Islet precursor cell (in vitro differentiated cells): ENCODE results near the gene PDIA3.
"Not testable (repeated sequence)": the region's sequence is repeated elsewhere in the genome, so short reads cannot be mapped to it uniquely, and the experiment has no call there.

Source experiments
- DNase-seq: peaks from one replicate; pipeline ENCODE4 v3.0.0-alpha.2; 2018

Gene PDIA3

DNA sequence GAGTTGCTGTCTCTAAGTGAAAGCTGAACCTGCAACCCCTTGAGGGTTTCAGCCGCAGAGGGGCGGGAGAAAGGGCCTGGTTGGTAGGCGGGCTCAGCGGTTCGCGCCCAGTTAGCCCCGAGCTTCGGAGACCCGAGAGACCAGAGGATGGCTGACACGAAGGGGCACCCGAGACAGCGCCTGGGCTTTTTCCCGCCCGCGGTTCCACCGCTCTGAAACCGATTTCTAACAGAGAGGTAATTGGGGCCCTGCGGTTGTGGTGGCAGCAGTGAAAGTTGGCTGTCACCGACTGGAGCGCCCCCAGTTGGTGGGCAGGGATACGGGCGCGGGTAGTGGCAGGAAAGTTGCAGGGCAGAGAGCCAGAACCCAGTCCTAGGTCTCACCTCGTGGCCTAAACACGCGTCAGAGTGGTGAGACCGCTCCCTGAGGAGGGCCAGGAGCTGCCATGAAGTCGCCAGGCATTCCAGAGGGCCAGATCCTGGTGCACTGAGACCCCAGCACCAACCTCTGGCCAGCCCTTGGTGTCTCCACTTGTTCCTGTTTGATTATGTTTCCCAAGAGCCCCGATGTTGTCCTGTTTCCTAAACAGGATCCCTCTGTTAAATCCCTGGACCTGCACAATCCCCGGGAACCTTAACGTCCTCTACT is 31.2 kb downstream of the PDIA3 start:
- DNase-seq: peak; percentile 87

DNA sequence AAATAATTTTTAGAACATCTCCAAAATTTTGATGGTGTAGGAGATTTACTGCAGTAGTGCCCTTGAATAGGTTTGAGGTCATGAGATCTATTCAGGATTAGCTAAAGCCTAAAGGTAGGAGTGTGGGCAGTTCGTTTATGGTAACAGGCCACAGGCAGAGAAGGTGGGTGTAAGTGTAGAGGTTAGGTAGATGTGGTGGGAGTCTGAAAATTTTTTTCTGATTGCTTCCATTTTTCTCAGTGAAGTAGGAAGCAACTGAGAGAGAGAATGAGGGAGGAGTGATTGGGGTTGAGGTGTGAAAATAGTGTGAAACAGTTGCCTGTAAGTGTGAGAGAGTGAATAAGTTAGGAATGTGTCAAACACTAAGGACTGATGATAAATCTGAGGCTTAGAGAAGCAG is 32.8 kb downstream of the PDIA3 start:
- no peak for DNase-seq

DNA sequence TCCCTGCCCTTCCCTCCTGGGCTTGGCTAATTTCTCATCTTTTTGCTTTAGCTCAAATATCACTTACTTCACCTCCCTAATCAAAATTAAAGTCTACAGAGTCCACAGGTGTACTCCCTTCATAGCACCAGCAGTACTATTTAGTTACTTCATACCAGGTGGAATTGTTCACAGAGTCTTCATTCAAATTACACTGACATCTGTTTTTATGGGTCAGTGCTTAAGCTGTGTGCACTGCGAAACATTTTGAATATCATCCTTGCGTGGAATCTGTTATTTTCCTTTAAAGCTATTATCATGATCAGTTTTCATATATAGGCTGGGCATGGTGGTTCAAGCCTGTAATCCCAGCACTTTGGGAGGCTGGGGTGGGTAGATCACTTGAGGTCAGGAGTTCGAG is 43.2 kb downstream of the PDIA3 start:
- DNase-seq: no peak

DNA sequence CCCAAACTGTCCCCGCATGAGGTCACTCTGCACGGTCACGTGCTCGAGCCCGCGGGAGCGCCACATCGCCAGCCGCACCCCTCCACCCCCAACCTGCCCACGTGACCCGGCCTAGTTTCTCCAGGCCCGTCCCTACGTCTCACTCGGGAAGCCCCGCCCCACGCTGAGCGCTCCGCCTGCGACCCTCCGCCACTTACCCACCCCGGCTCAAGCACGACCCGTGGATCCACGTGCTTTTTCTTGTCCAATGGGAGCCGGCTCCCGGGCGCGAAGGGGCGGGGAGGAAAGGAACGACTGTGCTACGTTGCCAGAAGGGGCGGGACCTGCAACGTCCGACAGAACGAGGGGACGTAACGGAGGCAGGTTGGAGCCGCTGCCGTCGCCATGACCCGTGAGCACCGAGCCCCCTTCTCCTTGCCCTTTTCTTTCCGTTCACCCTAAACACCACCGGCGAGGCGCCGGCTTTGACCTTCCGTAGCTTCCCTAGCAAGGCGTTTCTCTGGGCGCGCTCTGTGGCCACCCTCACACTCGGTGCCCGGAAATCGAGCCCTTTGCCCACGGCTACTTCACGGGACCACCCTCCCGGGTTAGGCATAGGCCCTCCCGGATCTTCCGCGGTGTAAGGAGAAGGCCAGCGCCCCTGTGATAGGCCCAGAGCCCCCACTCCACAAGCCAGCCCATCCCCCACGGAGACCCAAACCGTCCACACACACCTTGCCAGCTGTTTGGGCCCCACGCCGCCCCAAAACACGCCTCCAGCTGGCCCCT is 45.9 kb downstream of the PDIA3 start, which contains the start of gene SERF2:
Gene SERF2 (plus strand): TSS at position 328 of the 768 bp plus-strand sequence. CDS start 57 bp downstream, at position 385.
- peak; percentile 100 for DNase-seq

DNA sequence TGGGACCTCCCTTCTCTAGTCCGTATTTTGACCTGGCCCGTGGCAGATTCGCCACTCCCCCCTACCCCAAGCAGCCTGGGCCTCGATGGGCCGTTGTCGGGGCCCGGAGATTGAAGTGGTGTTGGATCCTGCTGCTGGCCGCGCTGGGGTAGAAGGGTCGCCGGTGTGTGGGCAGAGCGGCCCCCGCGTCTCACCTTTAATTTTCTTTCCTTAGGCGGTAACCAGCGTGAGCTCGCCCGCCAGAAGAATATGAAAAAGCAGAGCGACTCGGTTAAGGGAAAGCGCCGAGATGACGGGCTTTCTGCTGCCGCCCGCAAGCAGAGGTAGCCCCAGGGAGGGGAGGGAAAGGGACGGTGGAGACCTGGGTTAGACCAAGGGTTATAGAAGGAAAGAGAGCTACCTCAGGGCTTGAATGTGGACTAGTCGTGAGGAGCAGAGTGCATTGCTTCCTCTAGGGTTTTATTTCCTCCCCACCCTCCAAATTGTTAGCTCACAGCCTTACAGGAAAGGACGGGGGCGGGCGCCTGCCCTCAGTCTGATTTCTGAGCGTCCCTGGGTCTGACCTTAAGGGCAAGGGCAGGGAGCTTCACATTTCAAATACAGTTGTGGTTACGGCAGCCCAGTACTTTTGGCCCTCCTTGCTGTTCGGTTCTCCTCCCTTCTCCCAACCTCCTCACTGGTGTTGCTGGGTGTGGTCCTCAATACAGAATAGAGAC is 46.7 kb downstream of the PDIA3 start:
- DNase-seq: no peak

DNA sequence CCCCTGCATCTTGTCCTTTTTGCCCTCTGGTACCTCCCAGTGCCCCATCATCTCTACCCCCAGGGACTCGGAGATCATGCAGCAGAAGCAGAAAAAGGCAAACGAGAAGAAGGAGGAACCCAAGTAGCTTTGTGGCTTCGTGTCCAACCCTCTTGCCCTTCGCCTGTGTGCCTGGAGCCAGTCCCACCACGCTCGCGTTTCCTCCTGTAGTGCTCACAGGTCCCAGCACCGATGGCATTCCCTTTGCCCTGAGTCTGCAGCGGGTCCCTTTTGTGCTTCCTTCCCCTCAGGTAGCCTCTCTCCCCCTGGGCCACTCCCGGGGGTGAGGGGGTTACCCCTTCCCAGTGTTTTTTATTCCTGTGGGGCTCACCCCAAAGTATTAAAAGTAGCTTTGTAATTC is 47.4 kb downstream of the PDIA3 start:
- DNase-seq: no peak

DNA sequence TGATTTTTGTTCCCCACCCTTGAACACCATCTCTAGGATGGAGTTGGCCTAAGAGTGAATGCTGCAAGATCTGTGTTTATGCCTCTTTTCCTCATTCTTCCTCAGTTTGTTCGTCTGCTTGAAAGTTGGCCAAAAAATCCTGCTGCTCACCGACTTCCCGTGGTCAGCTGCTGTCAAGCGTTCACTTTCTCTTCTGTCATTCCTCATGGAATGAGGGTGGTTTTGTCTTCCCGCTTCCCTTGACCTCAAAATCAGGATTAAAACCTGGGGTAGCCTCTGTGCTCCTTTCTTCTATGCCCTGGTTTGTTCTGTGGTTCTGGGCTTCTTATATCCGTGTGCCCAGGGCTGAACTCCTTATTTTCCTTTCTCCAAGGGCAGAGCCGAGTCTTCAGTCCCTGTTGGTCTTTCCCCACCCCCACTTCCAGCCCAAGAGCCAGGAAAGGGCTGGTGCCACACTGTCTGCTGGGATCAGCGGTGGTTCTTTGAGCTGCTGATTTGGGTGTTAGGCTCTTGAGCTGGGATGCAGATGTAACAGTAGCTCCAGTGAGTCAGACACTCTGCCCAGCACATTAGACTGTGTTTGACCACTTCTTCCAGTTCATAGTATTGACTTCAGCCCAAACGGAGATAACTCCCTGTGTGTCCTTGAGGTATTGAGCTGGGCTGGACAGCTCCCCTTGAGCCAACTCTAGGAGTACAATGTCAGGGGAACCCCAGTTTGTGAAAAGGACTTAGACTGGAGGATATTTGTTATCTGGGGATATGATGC is 48.2 kb downstream of the PDIA3 start:
- DNase-seq: peak; percentile 61

DNA sequence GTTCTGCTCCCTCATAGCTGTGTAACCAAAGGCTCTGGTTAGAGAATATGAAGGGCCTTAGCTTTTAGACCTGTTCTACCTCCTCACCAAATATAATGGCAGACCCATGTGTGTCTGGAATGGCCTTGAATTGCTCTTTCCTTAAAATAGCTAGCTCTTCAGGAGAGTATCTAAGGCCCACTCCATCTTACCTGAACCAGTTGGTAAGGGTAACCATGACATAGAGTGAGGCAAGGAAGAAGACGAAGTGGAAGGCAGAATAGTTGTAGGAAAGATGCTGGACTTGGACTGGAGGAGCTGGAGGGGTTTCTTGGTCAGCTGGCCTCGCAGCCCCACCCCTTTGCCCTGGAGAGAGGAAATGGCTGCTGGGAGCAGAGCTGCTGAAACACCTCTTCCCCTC is 49.0 kb downstream of the PDIA3 start:
- DNase-seq: no peak

DNA sequence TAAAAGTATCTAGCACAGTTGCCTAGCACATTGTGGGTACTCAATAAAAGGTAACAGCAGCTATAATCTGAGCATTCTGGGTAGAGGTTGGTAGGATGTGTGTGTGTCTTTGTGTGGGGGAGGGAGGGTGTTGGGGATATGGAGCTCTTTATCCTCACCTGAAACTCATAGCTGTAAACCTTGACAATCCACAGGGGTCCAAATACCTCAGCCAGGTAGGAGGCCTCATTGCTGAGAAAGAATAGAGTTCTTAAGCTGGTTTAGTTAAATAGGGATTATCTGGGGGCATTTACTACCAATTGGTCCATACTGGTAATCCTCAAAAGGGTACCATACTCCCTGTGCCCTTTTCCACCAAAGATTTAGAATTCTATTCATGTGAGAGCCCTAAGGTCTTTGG is 49.8 kb downstream of the PDIA3 start:
- no peak for DNase-seq

DNA sequence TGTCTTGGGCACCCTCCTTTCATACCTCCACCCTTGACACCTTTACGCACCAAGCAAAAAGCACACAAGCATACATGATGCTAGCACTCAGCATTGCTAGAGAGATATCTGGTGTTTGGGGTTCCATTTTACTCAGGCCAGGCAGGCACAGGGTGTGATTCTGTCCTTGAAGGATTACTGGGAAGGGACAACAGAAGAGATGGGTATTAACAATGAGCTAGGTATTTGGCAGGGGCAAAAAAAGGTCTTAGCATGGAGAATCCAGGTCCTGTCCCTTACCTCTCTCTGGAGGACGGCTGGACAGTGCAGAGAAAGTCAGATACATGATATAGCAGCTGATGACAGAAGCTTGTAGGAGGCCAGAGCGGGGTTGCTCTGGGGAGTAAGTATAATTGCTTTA is 50.3 kb downstream of the PDIA3 start:
- DNase-seq: no peak

DNA sequence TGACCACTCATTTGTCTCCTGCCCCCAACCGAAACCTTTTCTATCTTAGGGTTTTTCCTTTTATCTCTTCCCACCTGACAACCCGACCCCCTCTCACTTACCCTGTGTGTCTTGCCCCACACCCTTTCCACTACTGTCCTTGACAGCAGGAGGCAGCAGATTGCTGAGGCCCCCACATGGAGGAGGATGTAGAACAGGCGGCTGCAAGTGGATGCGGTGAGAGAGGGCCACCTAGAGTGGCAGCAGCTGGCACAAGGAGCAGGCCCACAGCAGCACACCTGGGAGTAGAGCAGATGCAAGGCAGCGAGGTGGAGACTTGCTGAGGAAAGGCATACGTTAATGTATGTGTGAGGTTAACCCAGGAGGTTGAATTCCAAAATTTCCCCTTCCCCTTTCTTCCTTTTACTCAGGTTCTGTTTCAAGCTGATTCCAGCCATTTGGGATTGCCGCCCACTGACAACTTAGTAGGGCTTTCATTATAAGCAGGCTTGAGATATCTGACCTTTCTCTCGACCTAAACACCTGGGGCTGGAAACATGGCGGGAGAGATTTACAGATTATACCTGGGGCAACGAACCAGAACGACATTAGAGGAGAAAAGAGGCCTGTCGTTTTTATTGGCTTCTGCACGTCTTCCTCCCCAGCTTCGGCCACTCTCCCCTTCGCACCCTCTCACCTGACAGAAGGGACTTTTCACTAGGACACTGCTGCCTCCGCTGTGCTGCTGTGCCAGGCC is 53.1 kb downstream of the PDIA3 start:
- no peak for DNase-seq

DNA sequence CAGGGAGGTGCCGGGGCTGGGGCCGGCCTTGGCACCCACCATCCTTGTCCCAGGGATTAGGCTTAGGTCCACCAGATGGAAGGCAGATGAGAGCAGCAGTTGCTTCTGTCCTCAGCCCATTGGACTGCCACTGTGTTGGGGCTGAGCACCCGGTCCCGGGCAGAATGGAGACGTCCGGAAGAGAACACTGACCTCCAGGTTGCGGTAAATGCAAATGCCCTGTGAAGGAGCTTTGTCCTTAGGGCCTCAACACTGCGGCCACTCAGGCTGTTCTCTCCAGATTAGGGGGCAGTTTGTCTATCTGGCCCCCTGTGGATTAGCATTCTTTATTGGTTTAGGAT is 53.7 kb downstream of the PDIA3 start, which contains the start of gene SERINC4:
Gene SERINC4 (minus strand): TSS at position 276 of the 341 bp plus-strand sequence. CDS start 234 bp downstream, at position 42.
- no peak for DNase-seq

DNA sequence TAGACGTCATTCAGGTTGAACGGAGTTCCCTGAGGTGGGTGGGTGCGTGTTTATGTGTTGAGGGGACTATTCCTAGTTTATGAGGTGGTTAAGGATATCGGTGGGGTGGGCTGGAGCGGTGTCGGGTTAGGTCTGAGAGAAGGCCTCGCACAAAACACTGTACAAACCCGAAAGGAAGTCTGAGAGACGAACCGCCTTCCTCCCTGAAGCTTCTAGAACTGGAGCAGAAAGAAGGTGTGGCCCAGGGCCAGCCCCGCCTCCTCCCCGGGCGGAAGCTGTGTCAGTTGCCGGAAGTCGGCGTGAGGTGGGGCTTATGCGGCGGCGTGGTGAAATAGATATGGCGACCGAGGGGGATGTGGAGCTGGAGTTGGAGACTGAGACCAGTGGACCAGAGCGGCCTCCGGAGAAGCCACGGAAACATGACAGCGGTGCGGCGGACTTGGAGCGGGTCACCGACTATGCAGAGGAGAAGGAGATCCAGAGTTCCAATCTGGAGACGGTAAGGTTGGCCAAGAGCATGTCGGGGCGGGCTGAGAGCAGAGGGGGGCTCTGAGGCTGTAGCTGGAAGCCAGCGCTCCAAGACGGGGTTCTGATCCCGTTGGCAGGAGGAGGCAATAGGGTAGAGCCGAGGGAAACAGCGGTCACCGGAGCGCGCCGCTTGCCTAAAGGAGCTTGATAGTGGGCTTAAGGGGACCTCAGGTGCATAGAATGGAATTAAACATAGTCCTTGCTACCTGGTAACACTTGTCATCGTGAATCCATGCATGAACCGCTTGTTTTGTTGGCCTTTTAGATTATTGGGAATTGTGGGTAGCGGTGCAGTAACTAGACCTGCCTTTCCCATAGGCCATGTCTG is 54.3 kb downstream of the PDIA3 start, which contains the start of gene HYPK:
Gene HYPK (plus strand): TSS at position 314 of the 856 bp plus-strand sequence. CDS start 24 bp downstream, at position 338.
- peak; percentile 94 for DNase-seq

DNA sequence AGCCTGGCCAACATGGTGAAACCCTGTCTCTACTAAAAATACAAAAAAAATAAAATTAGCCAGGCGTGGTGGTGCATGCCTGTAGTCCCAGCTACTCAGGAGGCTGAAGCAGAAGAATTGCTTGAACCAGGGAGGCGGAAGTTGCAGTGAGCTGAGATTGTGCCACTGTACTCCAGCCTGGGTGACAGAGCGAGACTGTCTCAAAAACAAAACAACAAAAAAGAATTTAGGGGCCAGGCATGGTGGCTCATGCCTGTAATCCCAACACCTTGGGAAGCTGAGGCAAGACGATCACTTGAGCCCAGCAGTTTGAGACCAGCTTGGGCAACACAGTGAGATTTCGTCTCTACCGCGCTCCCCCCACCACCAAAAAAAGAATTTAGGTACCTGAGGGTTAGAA is 56.4 kb downstream of the PDIA3 start:
- DNase-seq: not testable (repeated sequence)

DNA sequence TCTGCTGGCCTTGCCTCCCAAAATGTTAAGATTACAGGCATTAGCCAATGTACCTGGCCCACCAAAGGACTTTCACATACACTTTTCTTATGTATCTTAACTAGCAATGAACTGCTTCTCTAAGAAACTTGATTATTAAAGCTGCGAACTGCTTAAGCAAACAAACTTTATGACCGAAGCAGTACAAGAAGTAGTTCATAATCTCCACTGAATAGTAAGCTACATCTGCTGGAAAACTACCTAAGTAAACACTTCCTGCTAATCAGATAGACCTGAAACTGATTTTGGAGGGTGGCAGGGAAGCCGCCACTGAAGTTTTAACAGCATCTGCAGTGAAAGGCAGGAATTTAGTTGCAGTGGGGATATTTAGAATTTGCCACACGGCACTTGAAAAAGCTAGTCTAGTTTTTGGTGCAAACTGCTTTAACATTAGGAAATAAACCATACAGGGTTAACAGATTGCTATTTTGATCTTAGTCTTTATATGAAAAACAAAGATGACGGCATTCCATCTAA is 62.3 kb downstream of the PDIA3 start:
- DNase-seq: no peak

DNA sequence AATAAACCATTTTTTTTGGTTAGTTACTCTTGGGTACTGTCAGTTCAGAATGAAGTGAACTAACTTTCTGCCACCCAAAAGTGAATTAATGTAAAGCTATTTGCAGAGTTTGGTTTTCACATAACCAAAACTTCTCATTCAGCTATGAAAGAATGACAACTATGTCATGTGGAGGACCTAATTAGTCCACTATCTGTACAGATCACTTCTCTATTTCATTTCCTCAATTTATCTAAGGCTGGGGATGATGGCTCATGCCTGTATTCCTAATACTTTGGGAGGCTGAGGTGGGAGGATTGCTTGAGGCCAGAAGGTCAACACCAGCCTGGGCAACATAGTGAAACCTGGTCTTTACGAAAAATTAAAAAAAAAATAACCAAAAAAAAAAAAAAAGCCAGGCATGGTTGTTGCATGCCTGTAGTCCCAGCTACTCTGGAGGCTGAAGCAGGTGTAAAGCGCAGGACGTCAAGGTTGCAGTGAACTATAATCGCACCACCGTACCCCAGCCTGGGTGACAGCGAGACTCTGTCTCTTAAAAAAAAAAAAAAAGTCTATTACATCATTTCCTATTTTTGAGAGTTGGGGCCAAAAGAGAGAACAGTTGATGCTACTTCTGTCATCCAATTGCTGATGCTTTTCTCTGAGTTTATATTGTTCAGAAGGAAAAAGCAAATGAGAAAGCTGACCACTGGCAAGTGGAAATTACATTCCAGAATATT is 62.9 kb downstream of the PDIA3 start:
- DNase-seq: no peak

DNA sequence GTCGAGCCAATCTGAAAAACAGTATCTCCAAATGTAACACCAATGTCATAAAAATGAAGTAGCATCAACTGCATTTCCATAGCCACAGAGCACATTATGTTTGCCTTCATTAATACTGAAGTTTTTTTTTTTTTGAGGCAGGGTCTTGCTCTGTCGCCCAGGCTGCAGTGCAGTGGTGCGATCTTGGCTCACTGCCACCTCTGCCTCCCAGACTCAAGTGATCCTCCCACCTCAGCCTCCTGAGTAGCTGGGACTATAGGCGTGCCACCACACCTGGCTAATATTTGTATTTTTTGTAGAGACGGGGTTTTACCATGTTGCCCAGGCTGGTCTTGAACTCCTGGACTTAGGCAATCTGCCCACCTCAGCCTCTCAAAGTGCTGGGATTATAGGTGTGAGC is 68.8 kb downstream of the PDIA3 start:
- DNase-seq: not testable (repeated sequence)

DNA sequence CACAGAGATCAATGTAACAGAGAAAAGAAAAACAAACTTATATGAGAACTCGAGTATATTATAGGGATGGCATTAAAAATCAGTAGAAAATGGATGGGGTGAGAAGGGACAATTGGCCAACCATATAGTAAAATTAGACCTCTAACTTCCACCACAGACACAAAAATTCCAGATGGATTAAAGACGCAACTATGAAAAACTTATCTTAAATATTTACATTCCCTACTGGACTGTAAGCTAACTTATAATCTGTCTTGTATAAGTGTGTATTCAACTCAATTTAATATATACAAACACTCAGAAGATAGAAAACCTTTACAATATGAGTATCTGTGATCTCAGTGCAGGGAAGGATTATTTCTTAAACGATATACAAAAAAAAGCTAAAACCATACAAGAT is 75.3 kb downstream of the PDIA3 start:
- DNase-seq: no peak
